ENCODE data around the gene WDR3.

The WDR3 gene

DNA sequence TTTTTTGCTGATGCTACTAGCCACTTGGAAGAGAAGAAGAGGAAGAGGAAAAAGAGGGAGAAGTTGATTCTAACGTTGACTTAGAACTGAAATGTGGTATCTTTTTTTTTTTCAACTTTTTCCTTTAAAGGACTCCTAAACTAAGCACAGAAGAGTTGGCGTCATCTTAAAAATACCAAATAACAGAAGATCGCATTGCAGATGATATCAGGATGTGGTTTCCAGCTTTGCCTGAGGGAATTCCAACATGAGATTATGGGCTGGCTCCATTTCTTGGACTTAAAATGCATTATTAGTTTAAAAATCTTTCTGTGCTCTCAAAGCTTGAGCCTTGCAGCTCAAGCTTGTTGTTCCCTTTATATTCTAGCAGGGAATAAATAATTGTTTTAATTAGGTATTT lies 29.8 kb downstream of the WDR3 start:
- no peak for DNase-seq

DNA sequence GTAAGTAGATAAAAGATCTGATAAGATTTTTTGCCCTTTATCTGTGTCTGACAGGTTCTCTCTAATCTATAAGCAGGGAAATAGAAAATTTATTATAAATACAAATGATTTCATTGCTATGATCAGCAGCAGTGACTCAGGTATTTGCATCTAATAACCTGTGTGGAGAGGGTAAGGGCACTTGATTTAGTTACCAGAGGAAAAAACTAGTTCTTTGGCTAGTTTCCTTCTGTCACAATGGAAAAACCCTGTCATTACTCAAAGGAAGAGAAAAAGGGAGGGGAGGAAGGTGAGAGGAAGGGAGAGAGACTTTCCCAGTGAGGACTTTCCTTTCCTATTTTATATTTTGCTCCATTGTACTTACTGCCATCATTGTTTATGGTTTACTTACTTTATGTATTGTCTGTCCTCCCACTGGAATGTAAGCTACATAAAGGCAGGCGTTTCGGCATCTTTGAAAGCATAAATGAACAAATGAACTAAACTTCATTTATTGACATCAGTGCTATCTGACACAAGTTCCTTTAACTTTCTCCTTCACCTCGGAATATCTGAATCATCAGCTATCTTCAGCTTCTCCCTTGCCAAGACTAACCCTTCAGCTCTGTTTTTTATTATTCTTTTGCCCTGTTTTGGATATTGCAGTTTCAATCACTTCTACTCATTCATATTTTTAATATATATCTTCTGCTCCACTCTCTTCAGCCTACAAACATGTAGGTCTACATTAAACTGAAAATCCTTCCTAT lies 34.9 kb downstream of the WDR3 start:
- no peak for DNase-seq

DNA sequence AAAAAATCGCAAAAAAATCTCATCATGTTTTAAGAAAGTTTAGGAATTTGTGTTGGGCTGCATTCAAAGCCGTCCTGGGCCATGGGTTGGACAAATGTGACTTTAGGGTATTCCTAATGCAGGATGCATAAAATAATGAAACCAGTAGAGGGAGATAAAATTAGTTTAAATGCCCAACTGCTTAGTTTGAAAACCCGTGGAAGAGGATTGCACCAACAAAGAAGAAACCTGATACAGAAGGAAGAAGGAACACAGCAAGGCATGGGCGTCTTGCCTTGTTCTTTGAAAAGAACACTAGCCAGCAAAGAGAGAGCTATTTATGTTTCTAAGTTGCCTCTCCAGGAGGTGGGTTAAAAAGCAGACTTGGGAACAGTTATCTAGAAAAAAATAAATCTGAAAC lies 37.9 kb downstream of the WDR3 start:
- no peak for DNase-seq

DNA sequence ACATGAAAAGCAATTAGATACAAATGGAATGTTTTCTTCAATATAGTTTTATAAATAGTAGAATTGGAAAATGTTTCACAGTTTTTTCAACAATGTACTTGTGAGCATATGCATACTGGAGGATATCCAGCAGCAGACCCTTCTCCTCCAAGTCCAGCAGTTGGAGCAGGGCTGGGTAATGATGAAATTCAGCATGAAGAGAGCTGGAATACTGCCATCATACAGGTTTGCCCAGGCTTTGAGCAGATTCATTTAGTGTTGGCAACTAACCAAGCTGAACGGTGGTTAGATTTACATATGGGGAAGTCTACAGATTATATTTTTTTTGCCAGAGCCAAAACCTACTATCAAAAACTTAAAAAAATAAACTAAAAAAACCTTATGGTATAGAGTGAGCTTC lies 38.3 kb downstream of the WDR3 start:
- peak; percentile 76 for DNase-seq

DNA sequence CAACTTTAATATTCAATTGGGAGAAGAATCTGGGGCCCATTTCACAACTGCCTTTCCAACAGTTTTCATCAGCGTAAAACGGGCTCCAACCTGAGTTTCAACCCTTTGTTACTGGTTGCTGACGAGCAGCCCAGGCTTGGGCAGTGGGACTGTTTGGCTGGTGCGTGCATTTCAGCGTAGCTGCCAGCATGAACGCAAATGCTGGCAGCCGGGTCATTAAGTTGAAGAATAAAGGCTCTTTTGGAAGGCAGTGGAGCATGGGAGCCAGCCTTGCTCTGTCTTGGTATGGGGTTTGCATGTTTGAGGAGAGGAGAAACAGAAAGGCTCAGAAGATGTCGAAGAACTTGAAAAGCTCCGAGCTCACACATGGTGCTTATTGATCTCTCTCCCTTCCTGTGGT lies 40.7 kb downstream of the WDR3 start:
- peak; percentile 50 for DNase-seq

DNA sequence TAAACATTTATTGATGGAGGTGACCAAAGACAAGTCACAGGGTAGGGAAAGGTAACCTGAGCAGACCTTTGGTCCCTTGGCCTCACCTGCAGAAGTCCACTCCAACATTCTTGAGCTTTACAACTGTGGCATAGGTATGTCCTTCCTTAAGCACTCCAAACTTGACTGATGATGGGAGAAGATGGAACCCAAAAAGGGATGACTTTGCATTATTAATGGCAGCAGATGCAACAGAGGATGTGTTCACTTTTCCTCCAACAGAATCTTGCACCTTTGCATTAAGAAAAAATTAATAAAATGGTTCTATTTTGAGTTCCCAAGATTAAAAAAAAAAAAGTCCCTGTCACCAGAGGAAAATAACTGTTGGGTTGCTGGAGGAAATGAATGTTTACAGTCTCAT lies 42.2 kb downstream of the WDR3 start:
- DNase-seq = no peak

DNA sequence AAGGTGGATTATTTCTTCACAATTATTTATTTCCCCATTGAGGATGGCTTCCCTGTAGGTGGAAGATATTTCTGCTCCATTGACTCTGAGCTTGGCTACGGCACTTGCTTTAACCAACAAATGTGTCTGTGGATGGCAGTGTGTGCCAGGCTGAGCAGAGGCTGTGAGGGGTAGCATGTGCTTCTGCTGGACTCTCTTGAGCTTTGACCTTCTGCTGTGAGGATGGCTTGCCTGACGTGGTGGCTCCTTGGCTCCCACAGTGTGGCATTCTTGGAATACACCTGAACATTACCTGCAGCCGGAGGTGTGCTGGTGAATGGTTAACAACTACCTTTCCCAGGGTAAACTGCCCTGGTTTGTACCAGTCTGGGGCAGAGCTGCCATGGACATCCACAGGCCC lies 46.8 kb downstream of the WDR3 start:
- DNase-seq = no peak

DNA sequence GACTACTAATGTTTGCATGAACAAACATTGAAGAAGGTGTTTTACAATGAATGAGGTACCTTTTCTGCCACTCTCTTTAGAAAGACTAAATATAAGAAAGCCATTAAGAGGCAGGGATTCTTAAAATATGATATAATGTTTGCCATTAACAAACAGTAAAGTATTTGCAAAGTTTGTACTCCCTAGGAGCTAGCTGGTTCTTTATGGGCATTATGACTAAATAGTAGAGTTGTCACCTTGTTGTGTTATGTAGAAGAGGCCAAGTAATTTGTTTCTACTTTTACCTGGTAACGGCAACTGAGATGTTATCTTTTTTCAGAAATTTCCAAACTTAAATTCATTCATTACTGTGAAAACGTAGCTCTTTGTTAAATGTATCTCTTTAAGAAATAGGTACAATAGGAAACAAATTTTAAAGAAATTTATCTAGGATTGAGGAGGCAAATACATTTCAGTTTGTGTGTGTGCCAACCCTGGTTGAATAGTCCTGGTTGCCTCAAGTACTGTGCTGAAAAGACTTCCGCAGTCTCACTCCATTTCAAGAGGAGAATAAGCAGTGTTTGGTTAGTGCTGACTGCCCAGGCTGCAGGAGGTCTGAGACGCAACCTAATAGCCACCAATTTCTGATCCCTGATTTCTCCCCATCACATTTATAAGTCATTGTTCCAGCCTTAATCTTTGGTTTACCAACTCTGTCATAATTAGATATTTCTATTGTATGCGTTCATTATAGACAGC lies 52.1 kb downstream of the WDR3 start:
- no peak for DNase-seq

DNA sequence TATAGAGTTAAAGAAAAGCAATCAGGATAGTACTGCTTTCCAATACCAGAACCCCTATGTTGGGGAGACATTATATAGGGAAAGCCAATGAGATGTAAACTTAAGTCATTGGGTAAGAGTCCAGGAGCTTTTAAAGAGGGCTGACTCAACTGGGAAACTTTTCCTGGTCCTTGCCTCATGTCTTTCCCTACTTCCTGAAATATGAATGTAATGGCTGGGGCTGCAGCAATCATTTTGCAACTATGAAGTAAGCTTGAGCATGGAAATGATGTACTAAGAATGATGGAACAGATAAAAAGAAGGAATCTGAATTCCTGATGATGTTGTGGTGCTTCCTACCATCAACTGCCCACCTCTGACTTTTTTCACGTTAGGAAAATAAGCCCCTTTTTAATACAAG lies 55.7 kb downstream of the WDR3 start:
- no peak for DNase-seq

DNA sequence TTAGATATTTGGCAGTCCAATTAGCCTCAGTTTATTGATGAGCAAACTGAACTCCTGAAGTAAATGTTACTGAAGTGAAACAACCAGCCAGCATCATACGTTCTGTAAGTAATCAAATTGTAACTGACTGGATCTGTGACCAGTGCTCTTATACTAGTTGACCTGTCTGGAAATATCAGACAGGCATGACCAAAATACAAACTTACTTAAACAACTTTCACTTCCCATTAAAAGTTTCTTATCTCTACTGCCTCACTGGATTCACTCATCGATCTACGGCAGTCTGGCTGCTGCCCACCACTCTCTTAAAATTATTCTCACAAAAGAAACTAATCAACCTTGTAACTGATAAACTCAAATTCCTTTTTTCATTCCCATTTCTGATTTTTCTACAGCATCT lies 56.4 kb downstream of the WDR3 start:
- no peak for DNase-seq

DNA sequence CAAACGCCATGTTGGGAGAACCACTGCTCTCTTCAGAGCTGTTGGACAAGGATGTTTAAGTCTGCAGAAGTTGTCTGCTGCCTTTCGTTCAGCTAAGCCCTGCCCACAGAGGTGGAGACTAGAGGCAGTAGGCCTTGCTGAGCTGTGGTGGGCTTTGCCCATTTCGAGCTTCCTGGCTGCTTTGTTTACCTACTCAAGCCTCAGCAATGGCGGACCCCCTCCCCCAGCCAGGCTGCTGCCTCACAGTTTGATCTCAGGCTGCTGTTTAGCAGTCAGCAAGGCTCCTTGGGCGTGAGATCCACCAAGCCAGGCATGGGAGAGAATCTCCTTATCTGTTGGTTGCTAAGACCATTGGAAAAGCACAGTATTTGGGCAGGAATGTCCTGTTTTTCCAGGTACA lies 74.8 kb downstream of the WDR3 start:
- DNase-seq = no peak

DNA sequence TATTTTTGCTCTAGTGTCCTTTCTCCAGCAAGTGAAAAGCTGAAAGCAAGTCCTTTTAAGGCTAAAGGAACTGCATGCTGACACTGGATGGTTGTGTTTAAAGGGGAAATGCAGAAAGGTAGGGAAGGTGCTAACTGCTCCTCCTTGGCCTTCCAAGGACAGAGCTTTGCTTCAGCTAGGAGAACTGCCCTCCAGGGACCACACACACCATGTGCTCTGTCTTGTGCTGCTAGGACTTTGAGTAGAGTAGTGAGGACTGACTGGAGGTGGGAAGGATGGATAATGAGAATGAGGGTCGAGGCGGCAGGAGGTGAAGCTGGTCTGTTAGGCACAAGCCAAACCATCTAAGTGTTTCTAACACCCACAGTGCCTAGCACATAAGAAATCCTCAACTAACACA lies 77.9 kb downstream of the WDR3 start:
- no peak for DNase-seq

DNA sequence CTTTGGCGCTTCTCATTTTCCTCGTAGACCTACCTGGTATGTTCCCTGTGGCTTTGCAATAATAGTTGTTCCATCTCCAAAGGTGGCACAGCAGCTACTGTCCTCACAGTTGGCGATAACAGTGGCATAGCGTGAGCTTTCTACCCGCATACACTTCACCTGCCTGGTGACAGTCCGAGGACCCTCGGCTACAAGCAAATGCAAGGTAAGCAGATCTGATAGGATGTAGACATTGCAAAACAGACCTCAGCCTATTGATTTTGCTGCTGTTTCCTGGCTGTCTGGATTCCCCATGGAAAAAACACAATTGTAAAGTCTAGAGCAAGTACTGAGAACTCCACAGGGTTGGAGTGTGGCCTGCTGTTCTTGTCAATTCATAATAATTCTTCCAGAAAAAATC lies 78.5 kb downstream of the WDR3 start:
- no peak for DNase-seq

DNA sequence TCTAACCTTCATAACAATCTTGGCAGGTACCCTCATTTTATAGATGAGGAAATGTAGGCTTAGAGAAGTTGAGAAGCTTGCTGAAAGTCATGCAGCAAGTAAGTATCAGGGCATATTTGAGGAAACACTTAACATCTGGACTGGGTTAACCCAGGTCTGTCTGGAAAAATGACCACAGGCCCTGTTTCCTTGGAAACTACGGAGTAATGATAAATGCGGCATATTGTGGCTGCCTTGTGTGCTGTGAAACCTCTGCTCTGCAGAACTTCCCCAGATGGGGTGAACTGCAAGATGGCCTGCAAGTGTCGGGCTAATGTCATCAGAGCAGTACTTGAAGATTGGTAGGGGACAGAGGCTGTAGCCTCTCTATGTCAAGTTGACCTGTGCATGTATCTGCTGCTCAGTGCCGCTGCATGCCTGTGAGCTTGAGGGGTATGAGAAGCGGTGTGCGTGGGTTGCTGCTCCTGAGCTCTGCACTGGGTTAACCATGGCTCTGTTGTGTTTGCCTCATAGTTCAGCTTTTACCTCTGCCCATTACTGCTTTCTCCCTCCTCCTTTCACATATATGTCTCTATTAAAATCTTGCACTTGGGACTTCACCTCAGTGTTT lies 83.1 kb downstream of the WDR3 start:
- DNase-seq = no peak

DNA sequence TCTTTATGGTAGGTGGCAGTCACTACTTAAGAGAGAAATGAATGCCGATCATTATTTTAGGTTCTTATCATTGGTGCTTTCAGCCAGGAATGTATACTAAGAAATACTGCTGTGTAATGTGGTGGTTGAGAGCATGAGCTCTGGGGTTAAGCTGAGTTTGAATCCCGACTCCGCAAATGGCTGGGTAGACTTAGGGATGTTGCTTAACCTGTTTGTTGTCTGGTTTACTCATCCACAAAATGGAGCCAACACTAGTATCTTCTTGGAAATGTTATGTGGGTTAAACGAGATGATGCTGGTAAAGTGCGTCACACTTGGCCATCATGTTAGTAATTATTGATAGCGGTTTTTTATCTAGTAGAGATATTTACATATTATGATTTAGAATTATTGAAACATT lies 83.8 kb downstream of the WDR3 start:
- no peak for DNase-seq

DNA sequence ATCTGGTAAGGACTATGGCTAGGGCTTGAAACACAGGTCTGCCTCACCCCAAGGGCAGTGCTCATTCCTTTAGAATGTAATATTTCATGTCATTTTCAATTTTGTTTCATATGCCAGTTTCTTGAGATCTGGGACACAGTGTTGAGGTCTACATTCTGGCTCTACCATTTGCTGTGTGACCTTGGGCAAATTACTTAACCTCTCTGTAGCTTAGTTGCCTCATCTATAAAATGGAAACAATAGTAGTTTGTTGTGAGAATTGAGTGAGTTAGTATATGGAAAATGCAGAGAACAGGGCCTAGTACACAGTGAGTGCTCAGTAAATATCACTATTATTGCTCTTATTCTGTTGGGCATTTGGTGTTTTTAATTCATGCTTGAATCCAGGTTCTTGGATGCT lies 84.4 kb downstream of the WDR3 start:
- DNase-seq = no peak

All from NCI-H345 (cell line).